GM13976 (cell line): ENCODE results near the gene SPOCD1.
A peak's percentile ranks its signal among the peaks of the same experiment; 100 is the strongest.

Experiments
- DNase-seq: peaks from one replicate; pipeline ENCODE4 v3.0.0; 2012; ENCODE audit warnings: low spot score
- in situ Hi-C: fragments of 300-500 bp; cut with MboI; formaldehyde crosslinking; loops from one replicate; pipeline ENCODE4 v1.12.0; 2022; ENCODE audit warnings: low sequenced_read_pairs, mixed read lengths, inconsistent platforms; ENCODE audit not compliant: unreplicated experiment
- TF ChIP-seq, protein P1 (sequence below): IDR thresholded peaks from 2 replicates; pipeline ENCODE4 v1.5.1; 2012; ENCODE audit warnings: borderline replicate concordance, mild to moderate bottlenecking; ENCODE audit not compliant: insufficient read depth; ENCODE audit errors: extremely low read depth, missing control alignments, control extremely low read depth

Gene SPOCD1

GRCh38 chr1:31790641-31791091 lies 25.2 kb downstream of the SPOCD1 start:
- DNase-seq = no peak
- in situ Hi-C loops = loop anchor here (10.0 kb wide), 1 partner anchor 126 kb away; no protein-coding TSS in a partner anchor
- TF ChIP-seq, protein P1, sequence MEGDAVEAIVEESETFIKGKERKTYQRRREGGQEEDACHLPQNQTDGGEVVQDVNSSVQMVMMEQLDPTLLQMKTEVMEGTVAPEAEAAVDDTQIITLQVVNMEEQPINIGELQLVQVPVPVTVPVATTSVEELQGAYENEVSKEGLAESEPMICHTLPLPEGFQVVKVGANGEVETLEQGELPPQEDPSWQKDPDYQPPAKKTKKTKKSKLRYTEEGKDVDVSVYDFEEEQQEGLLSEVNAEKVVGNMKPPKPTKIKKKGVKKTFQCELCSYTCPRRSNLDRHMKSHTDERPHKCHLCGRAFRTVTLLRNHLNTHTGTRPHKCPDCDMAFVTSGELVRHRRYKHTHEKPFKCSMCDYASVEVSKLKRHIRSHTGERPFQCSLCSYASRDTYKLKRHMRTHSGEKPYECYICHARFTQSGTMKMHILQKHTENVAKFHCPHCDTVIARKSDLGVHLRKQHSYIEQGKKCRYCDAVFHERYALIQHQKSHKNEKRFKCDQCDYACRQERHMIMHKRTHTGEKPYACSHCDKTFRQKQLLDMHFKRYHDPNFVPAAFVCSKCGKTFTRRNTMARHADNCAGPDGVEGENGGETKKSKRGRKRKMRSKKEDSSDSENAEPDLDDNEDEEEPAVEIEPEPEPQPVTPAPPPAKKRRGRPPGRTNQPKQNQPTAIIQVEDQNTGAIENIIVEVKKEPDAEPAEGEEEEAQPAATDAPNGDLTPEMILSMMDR = no peak

DNA sequence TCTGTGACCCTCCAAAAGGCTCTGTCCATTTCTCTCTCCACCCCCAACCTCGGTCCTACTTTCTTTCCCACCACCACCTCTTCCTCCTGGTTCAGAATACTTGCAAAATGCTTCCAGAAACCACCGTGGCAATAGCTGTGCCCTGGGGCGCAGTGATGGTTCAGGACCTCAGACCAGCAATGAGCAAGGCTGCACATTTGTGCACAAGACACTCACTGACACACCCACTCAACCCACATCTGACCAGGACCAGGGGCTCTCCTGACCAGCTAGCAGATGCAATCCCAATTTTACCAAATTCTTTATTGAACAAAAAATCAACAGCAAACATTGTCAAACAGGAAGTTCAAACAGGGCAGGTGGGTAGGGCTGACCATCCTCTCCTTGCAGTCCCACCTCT lies 25.7 kb downstream of the SPOCD1 start:
- in situ Hi-C loops = loop anchor here (10.0 kb wide), 1 partner anchor 125 kb away; no protein-coding TSS in a partner anchor
- no peak for DNase-seq
- TF ChIP-seq, protein P1 = no peak

- DNase-seq = peak; percentile 98
- in situ Hi-C loops = loop anchor here (10.0 kb wide), 1 partner anchor 125 kb away; no protein-coding TSS in a partner anchor
- TF ChIP-seq, protein P1 = peak; percentile 99
These were observed 26.4 kb downstream of the SPOCD1 start for GRCh38 chr1:31789259-31790065.

DNA sequence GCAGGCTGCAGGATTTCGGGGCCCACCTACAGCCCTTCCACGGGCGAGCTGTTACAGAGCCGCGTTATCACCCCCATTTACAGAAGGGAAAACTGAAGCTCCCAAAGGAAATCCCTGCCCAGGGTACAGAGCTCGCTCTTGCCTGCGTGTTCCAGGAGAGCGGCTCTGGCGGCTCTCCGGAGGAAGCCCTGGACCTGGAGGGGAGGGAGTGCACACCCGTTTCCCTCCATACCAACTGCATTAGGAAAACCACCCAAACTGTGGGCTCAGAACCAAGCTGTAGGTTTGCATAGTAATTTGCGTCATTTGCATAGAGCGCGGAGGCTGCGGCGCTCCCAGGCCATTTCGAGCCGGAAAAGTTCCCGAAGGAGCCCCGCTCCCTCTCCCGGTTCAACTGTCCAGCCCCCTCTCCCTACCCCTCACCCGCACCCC lies 27.0 kb downstream of the SPOCD1 start:
- TF ChIP-seq, protein P1 = no peak
- DNase-seq = no peak
- in situ Hi-C loops = no loop called here

- TF ChIP-seq, protein P1 = no peak
- peak; percentile 98 for DNase-seq
- in situ Hi-C loops = no loop called here
These were observed 27.5 kb downstream of the SPOCD1 start for GRCh38 chr1:31788138-31788824.

GRCh38 chr1:31787786-31788137 lies 28.1 kb downstream of the SPOCD1 start:
- TF ChIP-seq, protein P1 = no peak
- in situ Hi-C loops = no loop called here
- DNase-seq = no peak
